ENCODE results near the gene ACTA1. TPM values are rescaled to one million over a fixed set of nuclear protein-coding genes. Genes with fewer than 3 reads are reported as not detected.

The ACTA1 gene
- total and polyA plus RNA-seq, 2 of the 13 experiments (the other 11 are each of a cell fraction or from before 2014, with no cell fraction given): 1.4 to 5.2 TPM

GRCh38 chr1:229436201-229436600 is 2.3 kb upstream of the ACTA1 start:
- no peak for TF ChIP-seq ZNF629 (CRISPR knock-in tag; conservative IDR thresholded peaks at IDR 0.05)
- no peak for TF ChIP-seq KDM6A (CRISPR knock-in tag; IDR thresholded peaks at IDR 0.05; ENCODE audit: low read depth)
- no peak for TF ChIP-seq TRIM24 (CRISPR knock-in tag; IDR thresholded peaks at IDR 0.05)
- no peak for TF ChIP-seq ZNF780A (CRISPR knock-in tag; IDR thresholded peaks at IDR 0.05)
- no peak for TF ChIP-seq ZNF234 (CRISPR knock-in tag; conservative IDR thresholded peaks at IDR 0.05)
- no peak for TF ChIP-seq ZXDC (CRISPR knock-in tag; IDR thresholded peaks at IDR 0.05)
- TF ChIP-seq ZNF382 (CRISPR knock-in tag; IDR thresholded peaks at IDR 0.05; ENCODE audit: borderline replicate concordance): no peak
- TF ChIP-seq PAWR (CRISPR knock-in tag; IDR thresholded peaks at IDR 0.05; ENCODE audit: borderline replicate concordance): no peak
- no peak for TF ChIP-seq HNF1A (IDR thresholded peaks at IDR 0.05; ENCODE audit: low read depth)
- no peak for TF ChIP-seq HNF1A (CRISPR knock-in tag; IDR thresholded peaks at IDR 0.05; ENCODE audit: borderline replicate concordance)
- TF ChIP-seq ZBTB8A (CRISPR knock-in tag; IDR thresholded peaks at IDR 0.05; ENCODE audit: borderline replicate concordance, low read depth): no peak
- TF ChIP-seq SMAD9 (CRISPR knock-in tag; IDR thresholded peaks at IDR 0.05): no peak
- no peak for TF ChIP-seq KLF11 (CRISPR knock-in tag; IDR thresholded peaks at IDR 0.05)
- TF ChIP-seq ZNF776 (CRISPR knock-in tag; IDR thresholded peaks at IDR 0.05): no peak
- Histone ChIP-seq H3K27me3 (ENCODE audit: control insufficient read depth in 1 of 2, insufficient read depth in 2 of 2, low read length in 2 of 2) (peaks cover 0 to 10% of the 10 kb centered on the region in 2 experiments; a peak in 2 of 5 replicates), H3K9me3 (ENCODE audit: low read length) (no peaks in the 10 kb centered on the region), H3K79me2 (ENCODE audit: insufficient read depth, low read length) (no peaks in the 10 kb centered on the region), H2AFZ (ENCODE audit: low read length) (no peak overlapping the region), H3K4me3 (replicated peaks in 1 of 3; ENCODE audit: insufficient read depth in 1 of 3, low read depth in 2 of 3, low read length in 3 of 3) (no peak overlapping the region), H3K27ac (ENCODE audit: extremely low read length, insufficient read depth, low read length) (no peak overlapping the region), H3K36me3 (replicated peaks in 1 of 2; ENCODE audit: control insufficient read depth in 1 of 2, insufficient read depth in 2 of 2, low read length in 2 of 2) (peaks cover 3 to 4% of the 10 kb centered on the region in 2 experiments; a peak in 1 of 5 replicates), H3K9ac (ENCODE audit: insufficient read depth, low read depth, low read length) (no peak overlapping the region), H3K4me1 (ENCODE audit: insufficient read depth, low read length) (no peaks in the 10 kb centered on the region), H3K4me2 (ENCODE audit: low read depth, low read length) (no peak overlapping the region), H4K20me1 (ENCODE audit: insufficient read depth, low read length) (no peaks in the 10 kb centered on the region)
- DNase-seq (ENCODE audit: low spot score): no peak
- in situ Hi-C loops (cut with HindIII; ENCODE audit: extremely low pct_ligation_motif_present, low pct_unique_long_range_greater_than_20kb) (no loop called here), intact Hi-C loops (cut with micrococcal nuclease; ENCODE audit: unreplicated experiment) (no loop called here)
- FAIRE-seq: no peak
- CTCF ChIA-PET (ENCODE audit: low intra/inter-chr PET ratio, low total read pairs): no interaction called here
- 58% methylated on average over 7 of the region's 7 CpGs for WGBS (ENCODE audit: low lambda C conversion rate)
- POLR2A ChIA-PET: no interaction called here
- no peak for ATAC-seq
- BruUV-seq (replicated peaks): no TSS peak
